Brain microvascular endothelial cell (primary cell): Measurements from ENCODE around the gene FGFR3.
"Not testable (repeated sequence)": the region's sequence is repeated elsewhere in the genome, so short reads cannot be mapped to it uniquely, and the experiment has no call there.

Experiments used
- DNase-seq: peaks from one replicate; pipeline ENCODE4 v3.0.0-alpha.2; 2020
- H3K27ac ChIP-seq: fragments of 250-450 bp; sonication (Bioruptor Pico); 2 replicates; pipeline ENCODE4 v1.5.1; 2020; ENCODE audit warnings: mild to moderate bottlenecking, moderate library complexity
- H3K27me3 ChIP-seq: fragments of 250-450 bp; sonication (Bioruptor Pico); replicated peaks from 2 replicates; pipeline ENCODE4 v1.5.1; 2020; ENCODE audit warnings: mild to moderate bottlenecking
- H3K36me3 ChIP-seq: fragments of 250-450 bp; sonication (Bioruptor Pico); replicated peaks from 2 replicates; pipeline ENCODE4 v1.5.1; 2020; ENCODE audit warnings: mild to moderate bottlenecking
- H3K4me3 ChIP-seq: 2 replicates; pipeline ENCODE4 v1.5.1; 2011; ENCODE audit warnings: low read depth, mild to moderate bottlenecking, control low read depth, low read length, moderate library complexity
- in situ Hi-C: cut with HindIII; loops from 2 replicates; pipeline ENCODE4 v1.10.0; 2017; ENCODE audit warnings: low sequenced_read_pairs, low pct_ligation_motif_present
- TF ChIP-seq, protein P1 (sequence below): IDR thresholded peaks from 2 replicates; pipeline ENCODE4 v1.5.1; 2011; ENCODE audit warnings: low read depth, mild to moderate bottlenecking, moderate library complexity, low read length, control low read depth, inconsistent platforms; ENCODE audit errors: missing control alignments

FGFR3 gene

GRCh38 chr4:1834047-1834775 lies 41.1 kb downstream of the FGFR3 start:
- TF ChIP-seq, protein P1, sequence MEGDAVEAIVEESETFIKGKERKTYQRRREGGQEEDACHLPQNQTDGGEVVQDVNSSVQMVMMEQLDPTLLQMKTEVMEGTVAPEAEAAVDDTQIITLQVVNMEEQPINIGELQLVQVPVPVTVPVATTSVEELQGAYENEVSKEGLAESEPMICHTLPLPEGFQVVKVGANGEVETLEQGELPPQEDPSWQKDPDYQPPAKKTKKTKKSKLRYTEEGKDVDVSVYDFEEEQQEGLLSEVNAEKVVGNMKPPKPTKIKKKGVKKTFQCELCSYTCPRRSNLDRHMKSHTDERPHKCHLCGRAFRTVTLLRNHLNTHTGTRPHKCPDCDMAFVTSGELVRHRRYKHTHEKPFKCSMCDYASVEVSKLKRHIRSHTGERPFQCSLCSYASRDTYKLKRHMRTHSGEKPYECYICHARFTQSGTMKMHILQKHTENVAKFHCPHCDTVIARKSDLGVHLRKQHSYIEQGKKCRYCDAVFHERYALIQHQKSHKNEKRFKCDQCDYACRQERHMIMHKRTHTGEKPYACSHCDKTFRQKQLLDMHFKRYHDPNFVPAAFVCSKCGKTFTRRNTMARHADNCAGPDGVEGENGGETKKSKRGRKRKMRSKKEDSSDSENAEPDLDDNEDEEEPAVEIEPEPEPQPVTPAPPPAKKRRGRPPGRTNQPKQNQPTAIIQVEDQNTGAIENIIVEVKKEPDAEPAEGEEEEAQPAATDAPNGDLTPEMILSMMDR = no peak
- no peak overlapping the region for H3K27ac ChIP-seq
- no peak for DNase-seq
- peaks cover 71% of the 10 kb centered on the region for H3K36me3 ChIP-seq
- no peaks in the 10 kb centered on the region for H3K27me3 ChIP-seq
- no peak overlapping the region for H3K4me3 ChIP-seq
- in situ Hi-C loops = no loop called here

DNA sequence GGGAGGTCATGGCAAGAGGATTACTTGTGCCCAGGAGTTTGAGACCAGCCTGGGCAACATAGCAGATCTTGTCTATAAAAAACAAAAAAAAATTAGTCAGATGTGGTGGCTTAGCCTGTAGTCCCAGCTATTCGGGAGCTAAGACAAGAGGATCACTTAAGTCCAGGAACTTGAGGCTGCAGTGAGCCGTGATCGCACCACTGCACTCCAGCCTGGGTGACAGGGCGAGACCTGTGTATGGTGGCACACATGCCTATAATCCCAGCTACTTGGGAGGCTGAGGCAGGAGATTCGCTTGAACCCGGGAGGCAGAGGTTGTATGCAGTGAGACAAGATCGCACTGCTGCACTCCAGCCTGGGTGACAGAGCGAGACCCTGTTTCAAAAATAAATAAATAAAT lies 42.7 kb downstream of the FGFR3 start:
- in situ Hi-C loops, DNase-seq, H3K4me3 ChIP-seq, H3K27ac ChIP-seq, H3K27me3 ChIP-seq: not testable (repeated sequence)
- H3K36me3 ChIP-seq = peaks cover 82% of the 10 kb centered on the region

DNA sequence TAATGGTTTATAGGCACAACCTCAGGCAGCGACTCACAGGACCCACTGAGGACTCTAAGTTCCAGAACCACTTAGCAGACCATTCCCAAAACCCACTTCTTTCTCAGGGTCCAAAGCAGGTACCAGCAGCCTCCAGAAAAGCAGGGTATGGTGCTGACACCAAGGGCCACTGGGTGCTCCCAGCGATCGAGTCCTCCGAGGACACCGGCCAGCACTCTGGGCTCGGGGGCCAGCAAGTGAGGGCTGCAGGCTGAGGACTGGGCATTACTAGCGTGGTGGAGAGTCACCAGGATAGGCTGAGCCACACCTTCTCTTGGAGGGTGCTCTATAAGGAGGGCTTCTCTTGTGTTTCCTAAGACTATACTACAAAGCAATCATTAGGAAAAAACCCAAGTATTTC lies 43.6 kb downstream of the FGFR3 start:
- Histone ChIP-seq H3K36me3 (peaks cover 83% of the 10 kb centered on the region), H3K27me3 (no peaks in the 10 kb centered on the region), H3K27ac (no peak overlapping the region), H3K4me3 (no peak overlapping the region)
- no peak for DNase-seq
- in situ Hi-C loops = no loop called here
- TF ChIP-seq, protein P1 = no peak

DNA sequence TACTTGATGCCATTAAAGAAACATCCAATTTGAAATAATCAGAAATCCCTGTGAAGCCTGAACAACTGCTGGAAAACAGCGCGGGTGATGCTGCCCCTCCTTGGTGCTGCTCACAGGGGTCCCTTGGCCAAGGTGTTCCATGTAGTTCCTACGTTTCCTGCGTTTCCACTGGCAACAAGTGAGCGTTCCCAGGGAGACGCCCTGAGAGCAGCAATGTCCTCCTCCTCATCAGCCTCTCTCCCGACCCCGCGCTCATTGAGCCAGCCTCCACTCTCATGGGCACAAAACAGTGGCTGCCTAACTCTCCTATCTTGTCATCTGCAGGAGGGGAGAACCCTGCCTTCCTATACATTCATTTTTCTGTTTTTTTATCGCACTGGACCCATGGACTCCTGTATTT lies 44.0 kb downstream of the FGFR3 start:
- TF ChIP-seq, protein P1 = no peak
- H3K36me3 ChIP-seq = peaks cover 83% of the 10 kb centered on the region

GRCh38 chr4:1839282-1839681 lies 46.2 kb downstream of the FGFR3 start:
- TF ChIP-seq, protein P1 = no peak
- in situ Hi-C loops = no loop called here
- H3K4me3 ChIP-seq = no peak overlapping the region
- no peak overlapping the region for H3K27ac ChIP-seq
- no peak for DNase-seq
- no peaks in the 10 kb centered on the region for H3K27me3 ChIP-seq
- peaks cover 72% of the 10 kb centered on the region for H3K36me3 ChIP-seq

More for the DNA sequence above, 44.0 kb downstream of the FGFR3 start:
- DNase-seq = no peak
- in situ Hi-C loops = no loop called here
- H3K27ac ChIP-seq = no peak overlapping the region
- H3K27me3 ChIP-seq = no peaks in the 10 kb centered on the region
- H3K4me3 ChIP-seq = no peak overlapping the region

DNA sequence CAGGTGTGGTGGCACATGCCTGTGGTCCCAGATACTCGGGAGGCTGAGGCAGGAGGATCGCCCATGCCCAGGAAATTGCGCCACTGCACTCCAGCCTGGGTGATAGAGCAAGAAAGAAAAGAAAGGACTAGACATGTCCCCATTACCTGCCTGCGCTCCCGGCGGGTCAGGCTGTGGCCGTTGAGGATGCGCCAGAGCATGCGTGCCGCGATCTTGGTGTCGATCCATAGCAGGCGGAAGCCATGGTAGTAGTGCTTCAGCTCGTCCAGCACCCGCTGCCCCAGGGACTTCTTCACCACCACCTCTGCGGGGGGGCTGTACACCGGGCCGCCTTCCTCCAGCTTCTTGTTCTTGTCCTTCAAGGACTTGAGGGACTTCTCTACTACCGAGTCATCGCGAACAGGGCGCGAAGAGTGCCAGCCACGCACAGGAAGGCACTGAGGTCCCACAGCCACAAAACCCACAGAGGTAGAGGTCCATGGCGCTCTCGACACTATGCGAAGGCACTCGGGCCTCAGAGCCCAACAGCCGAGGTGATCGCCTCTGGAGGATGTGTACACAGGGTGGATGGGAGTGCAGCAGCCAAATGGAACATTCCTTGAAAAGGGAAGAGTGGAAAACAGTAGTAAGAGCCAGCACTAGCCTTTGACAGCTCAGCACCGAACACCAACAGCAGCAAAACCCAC lies 48.3 kb downstream of the FGFR3 start:
- H3K4me3 ChIP-seq = no peak overlapping the region
- no peaks in the 10 kb centered on the region for H3K27me3 ChIP-seq
- H3K36me3 ChIP-seq = peaks cover 59% of the 10 kb centered on the region
- TF ChIP-seq, protein P1 = no peak
- no peak for DNase-seq
- H3K27ac ChIP-seq = no peak overlapping the region
- in situ Hi-C loops = no loop called here
